Epithelial cell of esophagus (primary cell): ENCODE measurements around the gene ADAM15.

ENCODE experiments used
- DNase-seq: peaks from one replicate; pipeline ENCODE4 v3.0.0; 2010; ENCODE audit warnings: low read depth
- H3K4me3 ChIP-seq: 2 replicates; pipeline ENCODE4 v1.5.1; 2011; ENCODE audit warnings: mild to moderate bottlenecking, low read length, control low read depth
- CTCF ChIP-seq: IDR thresholded peaks from 2 replicates; pipeline ENCODE4 v1.5.1; 2011; ENCODE audit warnings: low read depth, mild to moderate bottlenecking, low read length, control low read depth, inconsistent platforms; ENCODE audit not compliant: insufficient read depth; ENCODE audit errors: missing control alignments

ADAM15 gene

GRCh38 chr1:155068599-155068998 is 17.5 kb downstream of the ADAM15 start:
- no peak for DNase-seq
- no peak overlapping the region for H3K4me3 ChIP-seq
- no peak for TF ChIP-seq CTCF

DNA sequence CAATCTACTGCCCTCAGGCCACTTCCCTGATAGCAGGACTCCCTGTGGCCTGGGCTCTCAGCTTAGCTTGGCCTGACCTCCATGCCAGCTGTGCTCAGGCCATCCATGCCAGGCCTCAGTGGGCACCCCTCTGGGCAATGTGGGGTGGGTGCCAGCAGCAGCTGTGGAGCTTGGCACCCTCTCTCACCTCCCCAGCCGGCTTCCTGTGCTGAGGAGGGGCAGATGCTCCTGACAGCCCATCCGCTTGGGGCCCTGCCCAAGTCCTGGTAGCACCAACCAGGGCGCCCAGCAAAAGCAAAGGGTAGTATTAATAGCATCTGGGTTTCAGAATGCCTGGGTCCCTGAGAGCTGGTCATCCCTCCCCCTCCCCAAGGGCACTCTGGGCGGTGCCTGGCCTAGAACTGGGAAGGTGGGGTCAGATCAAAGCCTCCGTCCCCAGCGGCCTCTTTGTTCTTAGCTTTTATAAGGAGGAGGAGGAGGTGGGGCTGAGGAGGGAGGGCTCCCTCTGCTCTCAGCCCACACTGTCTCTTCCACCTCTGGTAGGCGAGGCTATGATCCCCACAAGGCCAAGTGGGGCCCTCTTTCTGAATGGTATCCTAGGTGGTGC is 18.5 kb downstream of the ADAM15 start:
- H3K4me3 ChIP-seq, result no peak overlapping the region
- DNase-seq, result no peak
- TF ChIP-seq CTCF, result no peak

DNA sequence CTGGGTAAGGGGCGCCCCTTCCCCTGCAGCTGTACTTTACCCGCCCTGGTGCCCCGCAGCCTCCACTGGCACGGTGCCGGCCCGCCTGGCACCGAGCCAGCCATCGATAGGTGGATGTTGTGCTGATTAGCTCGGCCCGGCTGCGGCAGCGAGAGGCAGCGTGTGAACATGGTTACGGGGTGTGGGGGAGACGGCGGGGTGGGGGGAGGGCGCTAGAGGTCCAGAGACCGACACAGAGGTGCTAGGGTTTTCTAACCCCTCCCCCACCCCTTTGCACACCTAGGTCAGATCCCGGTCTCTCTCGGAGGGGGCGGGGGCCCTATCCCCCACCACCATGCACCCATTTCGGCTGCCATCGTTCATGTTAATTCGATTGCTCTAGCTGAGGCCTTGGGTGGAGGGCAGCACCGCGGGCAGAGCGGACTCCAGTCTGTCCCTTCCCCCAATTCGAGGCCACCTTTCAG is 19.1 kb downstream of the ADAM15 start:
- peak overlapping the region; percentile 39 for H3K4me3 ChIP-seq
- TF ChIP-seq CTCF, result no peak
- no peak for DNase-seq

DNA sequence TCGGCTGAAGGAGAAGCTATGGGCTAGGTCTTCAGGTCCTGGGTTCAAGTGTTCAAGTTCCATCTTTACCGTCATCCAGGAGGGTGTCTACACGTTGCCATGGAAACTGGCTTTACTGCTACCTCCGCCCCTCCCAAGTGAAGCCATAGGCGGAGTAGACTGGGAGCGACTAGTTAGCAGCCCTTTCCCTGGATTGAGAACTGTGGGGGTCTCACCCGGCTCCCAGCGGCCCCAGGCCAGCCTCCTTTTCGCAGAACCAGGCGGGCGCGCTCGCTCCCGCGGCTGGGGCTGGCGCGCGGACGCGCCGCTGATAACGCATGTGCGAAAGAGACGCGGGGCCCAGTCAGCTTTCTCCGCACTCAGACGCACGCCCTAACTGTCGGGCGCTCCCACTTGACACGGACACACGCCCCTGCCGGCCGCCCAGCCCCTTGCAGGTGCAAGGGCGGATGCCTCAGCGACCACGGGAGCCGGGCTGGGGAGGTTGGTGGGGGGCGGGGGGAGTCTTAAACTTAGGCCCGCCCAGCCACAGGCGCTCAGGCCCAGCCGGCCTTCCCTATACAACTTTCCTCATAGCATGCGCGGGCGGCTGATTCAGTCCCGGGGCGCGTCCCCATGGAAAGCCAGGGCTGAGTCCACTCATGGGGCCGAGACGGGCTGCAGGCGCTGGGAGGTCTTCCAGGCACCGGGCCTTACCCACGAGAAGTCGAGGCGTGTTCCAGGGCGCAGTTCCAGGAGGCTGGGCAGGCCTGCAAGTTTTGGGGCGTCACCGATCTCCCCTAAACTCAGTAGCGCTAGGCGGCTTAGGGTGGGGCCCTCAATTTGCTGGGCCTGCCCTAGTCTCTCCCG is 19.8 kb downstream of the ADAM15 start:
- peak; percentile 82 for DNase-seq
- no peak for TF ChIP-seq CTCF
- peak overlapping the region; percentile 39 for H3K4me3 ChIP-seq

DNA sequence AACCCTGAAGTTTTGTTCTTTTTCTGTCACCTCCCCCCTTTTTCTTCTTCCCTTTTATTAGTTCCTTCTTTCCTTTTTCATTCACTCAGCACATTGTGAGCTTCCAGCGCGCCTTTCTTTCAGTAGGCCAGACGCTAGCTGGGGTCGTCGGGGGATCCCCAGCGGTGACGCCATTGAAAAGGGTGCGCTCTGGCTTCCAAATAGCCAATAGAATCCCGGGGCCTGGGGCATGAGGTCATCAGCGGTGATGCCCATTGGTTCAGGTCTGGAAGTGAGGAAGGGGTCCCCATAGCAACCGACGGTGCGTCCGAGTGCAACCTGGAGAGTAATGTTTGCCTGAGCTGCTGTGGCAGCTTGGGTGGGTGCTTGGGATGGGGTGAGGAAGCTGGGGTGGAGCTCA is 20.6 kb downstream of the ADAM15 start:
- TF ChIP-seq CTCF, result no peak
- no peak for DNase-seq
- H3K4me3 ChIP-seq, result no peak overlapping the region

DNA sequence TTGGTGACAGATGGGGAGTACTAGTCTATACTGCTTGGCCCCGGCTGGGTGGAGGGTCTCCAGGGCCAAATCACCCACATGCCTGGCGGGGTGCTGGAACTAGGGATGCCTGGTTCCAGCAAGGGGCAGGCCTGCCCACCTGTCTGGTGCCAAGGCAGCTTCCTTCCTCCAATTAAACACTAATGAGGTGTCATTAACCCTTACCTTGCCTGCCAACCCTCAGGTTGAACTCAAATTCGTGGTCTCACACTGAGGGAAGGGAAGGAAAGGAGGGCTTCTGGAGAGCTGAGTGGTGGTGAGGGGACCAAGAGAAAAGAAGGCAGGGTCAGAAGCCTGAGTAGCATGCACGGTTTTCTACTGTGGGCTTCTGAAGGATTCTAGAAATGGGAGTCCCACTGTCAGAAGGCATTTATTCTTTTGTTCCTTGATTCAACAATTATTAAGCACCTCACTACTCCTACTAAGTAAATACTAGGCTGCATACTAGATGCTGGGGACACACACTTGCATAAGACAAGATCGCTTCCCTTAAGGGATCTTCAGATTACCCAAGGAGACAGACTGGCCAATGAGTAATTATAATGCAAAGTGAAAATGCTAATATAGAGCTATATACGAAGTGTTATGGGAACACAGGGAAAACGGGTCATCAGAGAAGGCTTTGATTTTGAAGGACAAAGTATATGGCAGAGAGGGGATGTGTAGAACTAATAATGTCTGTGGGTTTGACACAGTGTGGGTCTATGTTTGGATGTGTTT is 21.6 kb downstream of the ADAM15 start:
- no peak for TF ChIP-seq CTCF
- no peak for DNase-seq

More for the DNA sequence above, 21.6 kb downstream of the ADAM15 start:
- no peak overlapping the region for H3K4me3 ChIP-seq
